ENCODE measurements around the gene EXOC3.

The EXOC3 gene

DNA sequence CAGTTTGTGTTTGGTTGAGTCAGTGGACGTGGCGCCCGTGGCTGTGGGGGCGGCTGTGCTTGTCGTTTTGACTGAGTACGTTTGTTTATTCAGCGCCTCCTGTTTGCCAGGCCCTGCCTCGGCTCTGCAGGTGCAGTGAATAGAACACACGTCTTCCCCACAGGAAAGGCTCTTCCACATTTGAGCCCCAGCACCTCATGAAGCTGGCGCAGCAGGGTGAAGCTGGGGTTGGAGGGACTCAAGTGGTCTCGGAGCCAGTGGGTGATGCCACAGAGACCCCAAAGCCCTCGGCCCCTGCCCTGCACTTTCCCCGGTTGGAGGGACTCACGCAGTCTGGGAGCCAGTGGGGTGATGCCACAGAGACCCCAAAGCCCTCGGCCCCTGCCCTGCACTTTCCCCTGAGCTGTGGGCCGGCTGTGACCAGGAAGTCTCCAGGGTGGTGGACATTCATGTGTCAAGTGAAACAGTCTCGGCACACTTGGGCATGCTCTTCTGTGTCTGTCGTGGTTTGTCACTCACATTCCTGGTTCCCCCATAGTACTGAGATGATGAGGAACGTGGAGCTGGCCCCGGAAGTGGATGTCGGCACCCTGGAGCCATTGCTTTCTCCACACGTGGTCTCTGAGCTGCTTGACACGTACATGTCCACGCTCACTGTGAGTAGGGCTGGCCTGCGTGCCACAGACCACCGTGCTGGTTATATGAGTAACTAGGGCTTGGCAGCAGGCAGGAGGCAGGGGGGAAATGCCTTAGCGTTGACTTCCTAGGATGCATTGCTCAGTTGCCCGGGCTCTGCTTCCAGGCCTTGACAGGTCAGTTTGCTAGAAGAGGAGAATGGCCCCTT, 13.6 kb downstream of the EXOC3 start:
- DNase-seq = no peak

DNA sequence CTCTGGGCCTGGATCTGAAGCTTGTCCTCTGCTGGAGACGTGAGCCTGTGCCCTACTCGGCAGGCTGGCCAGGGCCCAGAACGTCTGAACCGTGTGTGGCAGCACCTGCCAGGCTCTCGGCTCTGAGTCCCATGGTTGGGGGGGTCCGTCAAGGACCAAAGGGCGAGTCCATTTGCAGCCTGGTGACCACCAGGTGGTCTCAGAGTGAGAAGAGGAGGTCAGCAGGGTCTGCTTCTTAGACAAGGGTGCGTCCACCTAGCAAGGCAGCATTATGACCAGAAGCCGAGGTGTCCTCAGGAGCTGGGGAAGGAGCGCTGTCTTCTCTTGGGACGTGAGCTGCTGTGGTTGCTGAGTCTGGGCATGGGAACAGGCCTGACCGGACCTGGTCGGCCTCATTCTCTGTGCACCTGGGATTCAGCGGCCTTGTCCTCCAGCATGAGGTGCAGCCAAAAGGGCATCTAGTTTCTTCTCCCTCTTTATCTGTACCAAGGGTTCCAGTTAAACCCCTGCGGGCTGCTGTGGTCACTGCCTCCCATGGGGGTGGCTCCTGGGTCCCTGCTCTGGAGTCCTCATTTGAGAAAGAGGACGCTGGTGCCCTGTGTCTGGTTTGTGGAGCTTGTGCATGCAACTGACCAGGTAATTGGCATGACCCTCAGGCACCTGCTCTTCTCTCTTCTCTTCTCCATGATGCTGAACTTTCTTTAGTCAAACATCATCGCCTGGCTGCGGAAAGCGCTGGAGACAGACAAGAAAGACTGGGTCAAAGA, 14.4 kb downstream of the EXOC3 start:
- DNase-seq = no peak

DNA sequence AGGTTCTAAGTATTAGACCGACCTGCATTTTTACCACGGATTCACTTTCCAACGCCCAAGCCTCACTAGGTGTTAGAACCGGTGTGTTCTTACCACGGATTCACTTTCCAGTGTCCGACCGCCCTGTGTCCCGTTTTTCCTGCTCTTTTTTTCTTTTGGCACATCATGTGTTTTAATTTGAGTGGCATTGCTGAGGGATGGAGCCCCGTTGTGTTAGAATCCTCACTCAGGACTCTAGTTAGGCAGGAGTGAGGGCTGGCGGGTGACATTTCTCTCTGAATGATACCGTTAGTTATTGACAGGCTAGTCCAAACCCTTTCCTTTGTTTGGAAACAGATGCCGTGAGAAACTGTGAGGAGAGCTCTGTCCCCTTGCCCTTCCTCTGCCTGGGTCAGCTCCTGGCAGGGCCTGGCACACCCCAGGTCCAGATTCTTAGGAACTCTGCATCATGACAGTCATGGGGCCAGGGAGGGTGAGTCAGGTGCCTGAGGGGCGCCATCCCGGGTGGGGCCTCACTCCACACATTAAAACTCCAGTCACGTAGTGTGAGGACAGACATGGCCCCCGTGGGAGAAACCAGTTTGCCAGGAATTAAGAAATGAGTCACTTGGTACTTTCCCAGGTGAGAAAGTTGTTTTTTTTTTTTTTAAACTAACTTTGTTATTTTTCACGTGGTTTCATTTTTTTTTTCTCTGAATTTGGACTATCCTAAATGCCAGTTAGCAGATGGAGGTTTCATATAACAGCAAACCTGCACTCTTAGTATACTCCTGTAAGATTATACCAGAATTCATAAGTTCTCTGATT, 15.8 kb downstream of the EXOC3 start:
- no peak for DNase-seq

DNA sequence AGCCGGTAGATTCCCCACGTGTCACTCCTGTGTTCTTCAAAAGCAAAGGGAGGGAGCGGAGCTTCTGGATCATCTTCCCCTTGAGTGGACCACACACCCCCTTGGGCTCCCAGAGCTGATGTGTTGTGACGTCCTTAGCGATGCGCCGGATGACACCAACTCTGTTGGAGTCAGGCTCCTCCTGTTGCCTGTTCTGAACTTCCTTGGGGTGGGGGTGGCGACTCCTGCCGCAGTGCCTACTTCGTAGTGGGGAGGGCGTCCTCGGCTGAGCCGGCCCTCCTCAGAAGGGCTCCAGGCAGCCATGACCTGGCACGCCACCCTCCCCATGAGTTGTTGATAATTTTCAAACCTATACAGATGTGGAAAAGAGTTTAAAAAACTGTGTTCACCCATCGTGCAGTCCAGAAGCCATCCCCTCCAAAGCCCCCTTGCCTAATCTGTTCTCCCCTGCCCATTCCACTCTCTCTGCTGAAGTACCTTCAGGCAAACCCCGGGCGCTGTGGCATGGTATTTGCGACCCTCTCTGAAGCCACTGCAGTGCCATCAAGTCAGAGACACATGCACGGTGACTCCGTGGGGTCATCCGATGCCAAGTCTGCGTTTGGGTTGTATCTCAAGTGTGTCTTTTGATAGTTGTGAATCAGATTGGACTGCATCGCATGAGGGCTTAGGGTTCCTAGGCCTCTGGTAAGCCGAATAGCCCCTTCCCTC, 16.7 kb downstream of the EXOC3 start:
- DNase-seq = no peak

DNA sequence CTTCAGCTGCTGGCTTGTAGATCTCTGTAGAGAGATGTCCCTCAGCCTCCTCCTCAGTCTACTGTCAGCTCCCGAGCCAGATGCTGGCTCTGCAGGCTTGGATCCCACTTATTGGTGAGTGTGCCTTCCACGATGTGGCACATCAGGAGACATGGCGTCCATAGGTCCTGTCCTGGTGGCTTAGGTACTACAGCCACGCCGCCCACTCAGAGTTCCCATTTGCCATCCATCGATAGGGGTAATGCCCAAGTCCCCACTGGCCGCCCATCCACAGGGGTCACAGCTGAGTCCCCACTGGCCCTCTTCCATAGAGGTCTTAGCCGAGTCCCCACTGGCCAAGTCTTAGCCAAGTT, 17.3 kb downstream of the EXOC3 start:
- DNase-seq = no peak

DNA sequence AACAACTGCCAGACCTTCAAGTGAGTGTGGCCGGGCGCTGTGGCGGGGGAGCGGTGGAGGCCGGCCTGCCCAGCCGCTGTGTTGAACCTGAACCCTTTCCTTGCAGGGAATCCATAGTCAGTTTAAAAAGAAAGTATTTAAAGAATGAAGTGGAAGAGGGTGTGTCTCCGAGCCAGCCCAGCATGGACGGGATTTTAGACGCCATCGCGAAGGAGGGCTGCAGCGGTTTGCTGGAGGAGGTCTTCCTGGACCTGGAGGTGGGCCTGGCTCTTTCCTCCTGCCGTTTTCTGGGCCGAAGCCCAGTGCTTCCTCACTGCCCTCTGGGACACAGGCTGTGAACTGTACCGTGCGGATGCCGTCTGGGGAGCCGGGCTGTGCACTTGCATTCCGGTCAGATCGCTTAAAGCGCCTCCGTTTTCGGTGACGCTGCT, 19.1 kb downstream of the EXOC3 start:
- DNase-seq = no peak

DNA sequence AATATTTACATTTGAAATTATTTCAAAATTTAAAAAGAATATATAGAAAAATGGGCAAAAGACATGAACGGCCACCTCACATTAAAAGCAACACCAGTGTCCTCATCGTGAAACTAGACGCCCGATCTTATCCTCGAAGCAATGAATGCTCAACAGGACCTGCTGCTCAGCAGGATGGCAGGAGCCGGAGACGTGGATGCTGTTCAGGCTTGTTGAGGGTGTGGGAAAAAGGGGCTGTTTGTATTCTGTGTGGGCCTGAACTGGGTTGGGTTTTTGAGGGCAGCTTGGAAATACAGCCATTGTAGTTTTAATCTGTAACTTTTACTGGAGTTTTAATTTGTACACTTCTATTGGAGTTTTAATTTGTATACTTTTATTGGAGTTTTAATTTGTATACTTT, 20.3 kb downstream of the EXOC3 start:
- DNase-seq = no peak

DNA sequence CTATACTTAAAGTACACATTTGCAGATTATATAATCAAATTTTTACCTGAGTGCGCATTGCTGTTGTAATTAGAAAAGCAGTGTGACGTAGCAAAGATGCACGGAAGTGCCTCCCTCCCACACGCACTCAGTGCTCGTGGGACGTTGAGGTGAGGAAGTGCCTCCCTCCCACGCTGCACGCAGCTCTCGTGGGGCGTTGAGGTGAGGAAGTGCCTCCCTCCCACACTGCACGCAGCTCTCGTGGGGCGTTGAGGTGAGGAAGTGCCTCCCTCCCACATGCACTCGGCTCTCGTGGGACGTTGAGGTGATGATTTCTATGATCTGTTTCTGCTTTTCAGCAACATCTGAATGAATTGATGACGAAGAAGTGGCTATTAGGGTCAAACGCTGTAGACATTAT, 21.0 kb downstream of the EXOC3 start:
- DNase-seq = peak in 12 of 56 donors; percentile 15 to 72 (median 40)

DNA sequence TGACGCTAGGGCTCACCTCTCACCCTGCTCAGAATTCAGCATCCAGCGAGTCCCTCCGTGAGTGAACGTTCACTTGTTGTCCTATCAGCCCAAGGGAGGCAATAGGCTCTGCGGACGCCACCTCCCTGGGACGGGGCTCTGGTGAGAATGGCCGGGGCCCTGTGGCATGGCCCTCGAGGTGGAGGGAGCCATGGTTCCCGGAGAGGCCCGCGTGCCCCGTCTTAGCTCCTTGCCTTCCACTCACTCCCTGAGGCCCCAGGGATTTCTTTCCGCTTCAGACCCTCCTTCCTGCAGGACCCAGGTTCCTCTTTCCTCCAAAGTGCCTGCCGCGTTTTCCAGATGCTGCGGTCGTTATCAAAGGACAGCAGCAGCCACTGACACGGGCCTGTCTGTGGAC, 21.5 kb downstream of the EXOC3 start:
- DNase-seq = no peak

DNA sequence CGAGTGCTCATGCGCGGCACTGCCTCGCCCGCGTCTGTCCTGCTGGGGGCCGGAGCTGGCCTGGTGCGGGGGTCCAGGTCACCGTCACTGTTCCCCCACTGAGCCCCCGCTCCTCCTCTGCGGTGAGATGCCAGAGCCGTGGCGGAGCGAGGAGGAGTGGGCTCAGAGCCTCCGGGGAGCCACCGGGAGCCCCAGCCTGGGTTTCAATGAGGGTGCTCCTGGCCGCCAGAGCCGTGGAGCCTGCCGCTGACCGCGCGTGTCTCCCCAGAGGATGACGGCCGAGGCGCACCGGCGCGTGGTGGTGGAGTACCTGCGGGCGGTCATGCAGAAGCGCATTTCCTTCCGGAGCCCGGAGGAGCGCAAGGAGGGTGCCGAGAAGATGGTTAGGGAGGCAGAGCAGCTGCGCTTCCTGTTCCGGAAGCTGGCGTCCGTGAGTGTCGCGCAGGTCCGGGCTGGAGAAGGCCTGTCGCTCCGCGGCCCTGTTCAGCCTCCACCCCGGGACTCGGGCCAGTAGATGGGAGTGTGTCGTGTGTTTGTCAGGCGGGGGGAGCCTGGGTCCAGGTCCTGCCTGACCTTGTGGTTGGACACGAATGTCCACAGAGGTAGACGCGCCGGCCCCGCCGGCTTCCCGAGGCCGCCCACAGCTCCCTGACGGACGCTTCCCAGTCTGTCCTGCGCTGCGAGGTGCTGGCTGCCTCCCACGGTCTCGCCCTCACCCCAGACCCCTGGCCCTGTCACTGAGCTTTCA, 22.0 kb downstream of the EXOC3 start:
- no peak for DNase-seq

DNA sequence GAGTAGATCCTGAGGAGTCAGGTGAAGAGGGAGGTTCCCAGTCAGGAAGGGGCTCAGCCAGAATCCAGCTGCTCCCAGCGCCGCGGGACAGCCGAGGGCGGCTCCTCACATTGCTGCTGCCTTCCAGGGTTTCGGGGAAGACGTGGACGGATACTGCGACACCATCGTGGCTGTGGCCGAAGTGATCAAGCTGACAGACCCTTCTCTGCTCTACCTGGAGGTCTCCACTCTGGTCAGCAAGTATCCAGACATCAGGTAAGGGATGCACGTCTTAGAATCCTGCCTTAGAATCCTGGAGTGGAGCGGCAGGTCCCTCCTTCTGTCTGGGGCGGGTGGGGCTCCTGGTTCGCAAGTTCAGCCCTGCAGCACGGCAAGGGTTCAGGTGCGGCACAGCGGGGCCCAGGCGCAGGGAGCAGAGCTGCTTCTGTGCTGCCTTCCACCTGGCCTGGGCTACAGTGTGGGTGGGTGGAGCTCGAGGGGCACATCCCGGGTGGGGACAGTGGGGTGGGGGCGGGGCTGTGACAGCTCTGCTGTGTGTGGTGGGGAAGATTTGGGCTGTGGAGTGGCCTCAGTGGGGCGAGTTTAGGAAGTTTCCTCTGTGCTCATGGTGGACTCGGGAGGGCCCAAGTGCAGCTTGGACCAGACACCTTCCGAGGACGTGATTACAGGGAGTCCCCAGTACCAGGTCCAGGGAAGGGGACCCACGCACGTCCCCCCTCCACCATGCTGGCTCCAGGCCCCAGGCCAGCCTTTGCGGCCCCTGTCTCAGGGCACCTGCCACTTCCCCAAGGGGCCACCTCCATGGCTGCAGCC, 22.8 kb downstream of the EXOC3 start:
- DNase-seq = no peak

DNA sequence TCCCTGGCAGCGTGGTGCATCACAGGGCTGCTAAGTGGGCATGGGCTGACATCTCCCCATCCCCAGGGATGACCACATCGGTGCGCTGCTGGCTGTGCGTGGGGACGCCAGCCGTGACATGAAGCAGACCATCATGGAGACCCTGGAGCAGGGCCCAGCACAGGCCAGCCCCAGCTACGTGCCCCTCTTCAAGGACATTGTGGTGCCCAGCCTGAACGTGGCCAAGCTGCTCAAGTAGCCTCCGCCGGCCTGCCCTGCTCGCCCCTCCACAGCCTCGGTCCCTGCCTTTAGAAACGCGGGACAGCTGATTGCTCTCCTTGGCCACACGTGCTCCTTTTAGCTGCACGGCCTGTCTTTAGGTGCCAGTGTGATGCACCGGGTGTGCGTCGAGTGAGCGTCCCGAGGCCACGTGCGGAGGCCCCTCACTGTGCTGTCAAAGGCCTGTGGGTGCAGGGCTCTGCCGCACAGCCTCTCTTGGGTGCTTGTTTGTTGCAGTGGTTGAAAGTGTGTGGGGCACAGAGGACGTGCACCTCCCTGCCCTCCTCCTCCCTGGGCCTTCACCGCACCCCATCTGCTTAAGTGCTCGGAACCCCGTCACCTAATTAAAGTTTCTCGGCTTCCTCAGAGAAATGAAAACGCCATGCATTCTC, 23.8 kb downstream of the EXOC3 start:
- no peak for DNase-seq

DNA sequence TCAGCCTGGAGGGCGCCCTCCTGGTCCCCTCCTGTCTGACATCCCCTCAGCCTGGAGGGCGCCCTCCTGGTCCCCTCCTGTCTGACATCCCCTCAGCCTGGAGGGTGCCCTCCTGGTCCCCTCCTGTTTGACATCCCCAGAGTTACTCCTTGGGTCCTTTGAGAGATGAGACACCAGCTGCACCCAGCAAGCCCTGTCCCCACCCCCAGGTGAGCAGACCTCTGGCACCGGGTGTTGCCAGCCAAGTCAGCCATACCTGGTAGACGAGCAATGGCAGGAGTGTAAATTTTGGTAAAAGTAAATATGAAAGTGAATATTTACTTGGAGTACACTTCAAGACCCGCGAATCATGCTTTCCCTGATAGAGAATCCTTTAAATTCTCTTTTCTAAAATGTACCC, 25.4 kb downstream of the EXOC3 start:
- no peak for DNase-seq

DNA sequence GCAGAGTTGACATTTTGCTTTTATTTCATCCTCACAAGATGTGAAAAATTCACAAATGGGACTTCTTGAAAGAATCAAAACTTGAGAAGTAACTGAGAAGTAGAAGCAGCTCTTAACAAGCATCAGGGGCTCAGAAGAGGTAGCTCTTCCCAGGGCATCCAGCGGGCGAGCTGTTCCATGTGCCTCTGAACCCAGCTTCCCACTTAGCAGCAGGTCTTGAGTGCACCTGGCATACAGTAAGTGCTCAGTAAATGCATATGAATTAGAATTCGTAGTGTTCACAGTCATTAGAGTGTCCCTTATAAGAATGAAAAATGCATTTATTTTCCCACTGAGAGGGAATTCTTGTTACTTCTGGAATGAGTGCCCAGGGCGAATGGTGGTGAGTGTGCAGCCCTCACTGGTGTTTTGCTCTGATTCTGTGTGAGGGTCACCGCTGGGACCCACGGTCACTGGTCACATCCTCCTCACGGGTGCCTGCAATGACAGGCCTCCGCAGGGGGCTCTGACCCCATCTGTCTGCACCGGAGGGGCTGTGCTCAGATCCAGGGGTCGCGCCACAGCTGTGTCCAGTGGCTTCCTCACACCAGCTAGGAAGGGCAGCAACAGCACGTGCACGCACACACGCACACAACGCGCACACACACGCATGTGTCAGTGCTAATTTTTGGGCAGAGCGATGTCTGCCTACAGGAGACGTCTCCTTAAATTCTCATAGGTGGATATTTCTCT, 26.9 kb downstream of the EXOC3 start:
- DNase-seq = no peak

DNA sequence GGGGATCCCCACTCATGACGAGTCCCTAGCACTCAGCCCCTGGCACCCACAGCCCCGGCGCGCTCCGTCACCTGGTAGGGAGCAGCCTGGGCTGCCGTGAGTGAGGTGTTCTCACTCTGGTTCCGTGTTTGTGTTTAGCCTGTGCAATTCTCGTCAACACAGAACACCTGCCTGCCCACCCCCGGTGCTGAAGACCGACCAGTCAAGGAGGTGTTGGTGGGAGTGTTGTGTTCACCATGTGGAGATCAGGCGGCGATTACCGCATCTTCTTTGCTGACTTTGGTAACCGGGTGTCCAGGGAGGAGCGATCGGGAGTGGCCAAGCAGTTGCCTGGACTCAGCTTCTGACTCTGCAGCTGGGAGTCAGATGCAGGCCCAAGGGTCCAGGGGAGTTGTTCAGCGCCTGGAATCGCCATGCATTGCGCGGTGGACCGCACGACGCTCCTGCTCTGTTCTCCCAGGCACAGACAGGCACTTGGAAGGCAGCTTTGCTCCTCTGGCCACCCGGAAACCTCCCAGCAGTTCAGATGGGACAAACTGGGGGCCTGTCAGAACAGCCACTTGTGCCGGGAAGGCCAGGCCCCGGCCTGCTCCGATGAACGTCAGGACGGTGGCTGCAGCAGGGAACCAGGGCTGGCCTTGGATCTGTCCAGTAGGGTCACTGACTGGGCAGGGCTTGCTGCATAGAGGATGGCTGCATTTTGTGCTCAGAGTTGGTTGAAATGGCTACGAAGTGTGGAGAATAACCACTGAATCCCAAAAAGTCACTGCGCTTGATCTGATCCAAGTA, 28.2 kb downstream of the EXOC3 start:
- no peak for DNase-seq

DNA sequence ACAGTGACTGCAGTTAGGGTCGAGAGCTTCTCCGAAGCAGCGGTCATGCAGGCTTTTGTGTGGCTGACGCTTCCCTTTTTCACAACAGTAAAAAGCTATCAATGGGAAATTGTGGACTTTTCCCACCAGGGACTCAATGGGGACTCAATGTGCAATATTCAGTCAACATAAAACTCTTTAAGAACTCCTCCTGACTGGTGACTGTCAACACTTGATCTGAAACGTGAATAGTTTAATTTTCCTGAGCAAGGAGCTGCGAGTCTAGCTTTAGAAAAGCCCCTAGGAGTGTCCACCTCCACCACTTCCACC, 28.7 kb downstream of the EXOC3 start:
- DNase-seq = no peak

DNA sequence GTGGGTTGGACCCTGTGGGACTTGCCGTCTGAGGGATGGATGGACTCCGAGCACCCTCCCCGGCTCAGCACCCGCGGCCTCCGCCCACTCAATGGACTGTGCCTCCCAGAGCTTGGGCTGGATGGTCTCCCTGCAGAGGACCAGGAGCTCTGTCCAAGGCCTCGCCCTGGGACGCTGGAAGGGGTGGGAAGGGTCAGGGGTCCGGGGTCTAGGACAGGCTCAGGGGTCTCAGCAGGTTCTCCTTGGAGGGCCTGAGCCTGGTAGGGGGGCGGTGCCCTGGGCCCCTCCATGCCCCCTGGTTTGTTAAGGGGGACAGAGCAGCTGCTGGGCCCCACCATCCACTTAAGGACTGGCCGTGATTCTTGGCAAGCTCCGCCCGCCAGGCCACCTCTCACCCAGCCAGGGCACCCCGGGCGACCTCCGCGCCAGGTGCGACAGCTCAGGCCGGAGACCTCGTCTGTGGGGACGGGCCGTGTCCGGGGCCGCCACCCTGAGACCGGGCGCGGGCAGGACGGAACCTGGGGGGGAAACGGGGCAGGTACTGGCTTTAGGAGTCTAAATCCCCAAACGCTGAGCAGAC, 29.2 kb downstream of the EXOC3 start:
- DNase-seq = peak in 3 of 56 donors; percentile 30 to 50 (median 39)
